ENCODE data around the gene HUWE1.

- no peak for TF ChIP-seq ATF1 (CRISPR knock-in tag; IDR thresholded peaks at IDR 0.05)
- no peak for TF ChIP-seq NR1H2 (CRISPR knock-in tag; IDR thresholded peaks at IDR 0.05)
- no peak for TF ChIP-seq CTCF (IDR thresholded peaks at IDR 0.05)
- TF ChIP-seq NR2C2 (CRISPR knock-in tag; IDR thresholded peaks at IDR 0.05) = no peak
Observed at GRCh38 chrX:53688300-53688699, 1.8 kb upstream of the HUWE1 start.
